ENCODE data around the gene FOXL3.

Gene FOXL3

GRCh38 chr7:284762-285722 lies 4.9 kb upstream of the FOXL3 start:
- no peaks in the 10 kb centered on the region for H3K27me3 ChIP-seq (replicated peaks; ENCODE audit: control insufficient read depth, insufficient read depth, low read length)
- no peaks in the 10 kb centered on the region for H3K36me3 ChIP-seq (ENCODE audit: control insufficient read depth, insufficient read depth, low read length)
- no peak for TF ChIP-seq CTCF (IDR thresholded peaks at IDR 0.05; ENCODE audit: insufficient read depth, low read length, poor library complexity, severe bottlenecking)
- no peak overlapping the region for H3K4me3 ChIP-seq (replicated peaks; ENCODE audit: low read depth, low read length)
- DNase-seq (ENCODE audit: extremely low read depth, insufficient read length), result no peak

- Histone ChIP-seq H3K27me3 (replicated peaks; ENCODE audit: control insufficient read depth, insufficient read depth, low read length) (no peaks in the 10 kb centered on the region), H3K4me3 (replicated peaks; ENCODE audit: low read depth, low read length) (no peak overlapping the region), H3K36me3 (ENCODE audit: control insufficient read depth, insufficient read depth, low read length) (no peaks in the 10 kb centered on the region)
- no peak for TF ChIP-seq CTCF (IDR thresholded peaks at IDR 0.05; ENCODE audit: insufficient read depth, low read length, poor library complexity, severe bottlenecking)
- DNase-seq (ENCODE audit: extremely low read depth, insufficient read length), result no peak
Measured at GRCh38 chr7:285731-286130, 4.2 kb upstream of the FOXL3 start.

- TF ChIP-seq CTCF (IDR thresholded peaks at IDR 0.05; ENCODE audit: insufficient read depth, low read length, poor library complexity, severe bottlenecking), result no peak
- DNase-seq (ENCODE audit: extremely low read depth, insufficient read length), result no peak
- H3K36me3 ChIP-seq (ENCODE audit: control insufficient read depth, insufficient read depth, low read length), result no peaks in the 10 kb centered on the region
- H3K4me3 ChIP-seq (replicated peaks; ENCODE audit: low read depth, low read length), result no peak overlapping the region
- no peaks in the 10 kb centered on the region for H3K27me3 ChIP-seq (replicated peaks; ENCODE audit: control insufficient read depth, insufficient read depth, low read length)
Measured at GRCh38 chr7:286266-286665, 3.7 kb upstream of the FOXL3 start.

- H3K4me3 ChIP-seq (replicated peaks; ENCODE audit: low read depth, low read length), result no peak overlapping the region
- TF ChIP-seq CTCF (IDR thresholded peaks at IDR 0.05; ENCODE audit: insufficient read depth, low read length, poor library complexity, severe bottlenecking), result no peak
- H3K27me3 ChIP-seq (replicated peaks; ENCODE audit: control insufficient read depth, insufficient read depth, low read length), result no peaks in the 10 kb centered on the region
- DNase-seq (ENCODE audit: extremely low read depth, insufficient read length), result no peak
- no peaks in the 10 kb centered on the region for H3K36me3 ChIP-seq (ENCODE audit: control insufficient read depth, insufficient read depth, low read length)
Measured at GRCh38 chr7:288671-289101, 1.3 kb upstream of the FOXL3 start.

- Histone ChIP-seq H3K36me3 (ENCODE audit: control insufficient read depth, insufficient read depth, low read length) (no peaks in the 10 kb centered on the region), H3K27me3 (replicated peaks; ENCODE audit: control insufficient read depth, insufficient read depth, low read length) (no peaks in the 10 kb centered on the region), H3K4me3 (replicated peaks; ENCODE audit: low read depth, low read length) (no peak overlapping the region)
- no peak for DNase-seq (ENCODE audit: extremely low read depth, insufficient read length)
- TF ChIP-seq CTCF (IDR thresholded peaks at IDR 0.05; ENCODE audit: insufficient read depth, low read length, poor library complexity, severe bottlenecking), result no peak
Measured at GRCh38 chr7:289209-289755, 688 bp upstream of the FOXL3 start.

All from GM06990 (cell line).